Omental fat pad (tissue), 4 donors: ENCODE measurements around the gene TANC1. TPM values are rescaled to one million over a fixed set of nuclear protein-coding genes. Genes with fewer than 3 reads are reported as not detected.

ENCODE experiments used
- ATAC-seq: fragments of 150-250 bp; one replicate; pipeline ENCODE4 v1.9.1; 2016; ENCODE audit warnings: mild to moderate bottlenecking, moderate library complexity; ENCODE audit not compliant: low FRiP score
- DNase-seq: peaks from one replicate; pipeline ENCODE4 v3.0.0-alpha.2; 2019; ENCODE audit warnings: low spot score
- CTCF ChIP-seq, 3 donors: fragments of 450-650 bp; IDR thresholded peaks; one replicate each; pipeline ENCODE4 v1.5.1; 2016 to 2017; ENCODE audit warnings: antibody characterized with exemption in 3 of 3, mild to moderate bottlenecking in 3 of 3, moderate library complexity in 2 of 3
- total RNA-seq, 4 donors: library from RNA; depleted of rRNA; stranded (reverse); fragments of >200 nt; gene quantifications; one replicate each; pipeline ENCODE4 v1.1.0, GENCODE V29; 2016

Gene TANC1
- total RNA-seq, 4 donors from 2014 or later = 26.4 to 72.5 (median 34.9) TPM

GRCh38 chr2:159080641-159081040 is 112.2 kb downstream of the TANC1 start:
- no peak for DNase-seq
- TF ChIP-seq CTCF (IDR thresholded peaks at IDR 0.05) = no peak
- no peak for ATAC-seq

- DNase-seq (no peak), ATAC-seq (no peak)
These were observed 113.7 kb downstream of the TANC1 start for GRCh38 chr2:159082119-159082518.

GRCh38 chr2:159084384-159085370 is 116.2 kb downstream of the TANC1 start:
- no peak for TF ChIP-seq CTCF (IDR thresholded peaks at IDR 0.05)
- DNase-seq (no peak), ATAC-seq (no peak)

More at GRCh38 chr2:159082119-159082518, 113.7 kb downstream of the TANC1 start:
- TF ChIP-seq CTCF (IDR thresholded peaks at IDR 0.05) = no peak

- no peak for DNase-seq
- TF ChIP-seq CTCF (IDR thresholded peaks at IDR 0.05) = no peak
These were observed 117.9 kb downstream of the TANC1 start for GRCh38 chr2:159086342-159086741.

GRCh38 chr2:159086826-159087225 is 118.4 kb downstream of the TANC1 start:
- TF ChIP-seq CTCF (IDR thresholded peaks at IDR 0.05) = no peak
- no peak for DNase-seq

More at GRCh38 chr2:159086342-159086741, 117.9 kb downstream of the TANC1 start:
- ATAC-seq = no peak

GRCh38 chr2:159088906-159089305 is 120.5 kb downstream of the TANC1 start:
- ATAC-seq (no peak), DNase-seq (no peak)
- no peak for TF ChIP-seq CTCF (IDR thresholded peaks at IDR 0.05)

More at GRCh38 chr2:159086826-159087225, 118.4 kb downstream of the TANC1 start:
- ATAC-seq = no peak
